K562 (cell line): ENCODE results near the gene RXRA. TPM values are rescaled to one million over a fixed set of nuclear protein-coding genes. Genes with fewer than 3 reads are reported as not detected.

Source experiments
- ATAC-seq: fragments of 200-7000 bp; cut with Tn5 transposase; 3 replicates; pipeline ENCODE4 v1.9.1; 2020; ENCODE audit warnings: moderate library complexity
- BruUV-seq: library from RNA; stranded (reverse); fragments of 400-500 nt; replicated peaks from 2 replicates; lab custom pipeline; 2021; lab: Mats Ljungman, UMichigan
- CTCF ChIA-PET: fragments of 300-600 bp; formaldehyde crosslinking; extraction: SDS; loops from one replicate; lab custom pipeline; 2021; ENCODE audit warnings: low intra/inter-chr PET ratio; lab: Yijun Ruan, JAX
- POLR2A ChIA-PET: fragments of 300-600, 350-650 bp; sonication (Branson Sonifier 250); formaldehyde crosslinking; extraction: SDS; loops from one replicate; lab custom pipeline; 2021; ENCODE audit warnings: antibody characterized with exemption, inconsistent platforms; lab: Yijun Ruan, JAX
- DNase-seq, 4 experiments: peaks; one replicate each; pipeline versions ENCODE4 v3.0.0 to v3.0.0-alpha.2; 2011 to 2018; ENCODE audit warnings: low spot score in 3 of 4, mixed read lengths in 3 of 4; ENCODE audit errors: extremely low read depth in 1 of 4
- FAIRE-seq: peaks from 2 replicates; lab custom pipeline; 2011; peaks lifted over from hg19 to GRCh38; lab: Jason Lieb, UNC
- H2AFZ ChIP-seq: 2 replicates; pipeline ENCODE4 v1.6.0; 2011; ENCODE audit warnings: low read depth, low read length, control low read depth, inconsistent platforms
- H3K27ac ChIP-seq: fragments of 200-600 bp; 3 replicates; pipeline ENCODE4 v1.8.0; 2011; ENCODE audit warnings: low read depth, mild to moderate bottlenecking, control low read depth, inconsistent platforms, low read length, moderate library complexity, mixed read lengths; ENCODE audit errors: extremely low read depth
- H3K27me3 ChIP-seq, 2 experiments: fragments of 300-600 bp in 1 of 2; 2 replicates in 1 of 2; 3 replicates in 1 of 2; pipeline versions ENCODE4 v1.6.0 to v1.8.0; 2011; ENCODE audit warnings: inconsistent platforms in 2 of 2, low read length in 2 of 2, mild to moderate bottlenecking in 1 of 2, mixed read lengths in 1 of 2, moderate library complexity in 1 of 2; ENCODE audit not compliant: control insufficient read depth in 2 of 2, insufficient read depth in 2 of 2
- H3K36me3 ChIP-seq: fragments of 300-600 bp; 3 replicates; pipeline ENCODE4 v1.8.0; 2011; ENCODE audit warnings: mild to moderate bottlenecking, low read length, inconsistent platforms; ENCODE audit not compliant: control insufficient read depth, insufficient read depth
- H3K4me1 ChIP-seq, 2 experiments: fragments of 200-600 bp in 1 of 2; replicated peaks in 1 of 2; 2 replicates in 1 of 2; 3 replicates in 1 of 2; pipeline versions ENCODE4 v1.5.1 to v1.8.0; 2011; ENCODE audit warnings: inconsistent platforms in 2 of 2, low read length in 2 of 2, mild to moderate bottlenecking in 1 of 2, mixed read lengths in 1 of 2, moderate library complexity in 1 of 2; ENCODE audit not compliant: control insufficient read depth in 2 of 2, insufficient read depth in 2 of 2
- H3K4me2 ChIP-seq: 2 replicates; pipeline ENCODE4 v1.6.1; 2011; ENCODE audit warnings: low read length, control low read depth, inconsistent platforms, mixed read lengths; ENCODE audit not compliant: insufficient read depth
- H3K4me3 ChIP-seq: fragments of 200-600 bp; sonication (generic), shearing (Covaris generic); 2 replicates; pipeline ENCODE4 v1.5.1; 2016; ENCODE audit warnings: control low read depth, inconsistent platforms
- H3K79me2 ChIP-seq: fragments of 200-600 bp; 3 replicates; pipeline ENCODE4 v1.8.0; 2011; ENCODE audit warnings: low read length, inconsistent platforms; ENCODE audit not compliant: control insufficient read depth, insufficient read depth
- H3K9ac ChIP-seq, 2 experiments: 2 replicates each; pipeline versions ENCODE4 v1.6.0 to v1.6.1; 2011; ENCODE audit warnings: low read depth in 2 of 2, low read length in 2 of 2, control low read depth in 1 of 2, inconsistent platforms in 1 of 2, mild to moderate bottlenecking in 1 of 2, mixed read lengths in 1 of 2; ENCODE audit not compliant: insufficient read depth in 1 of 2
- H3K9me1 ChIP-seq: one replicate; pipeline ENCODE4 v1.6.0; 2011; ENCODE audit warnings: inconsistent platforms, mild to moderate bottlenecking, low read length, moderate library complexity; ENCODE audit not compliant: control insufficient read depth, insufficient read depth
- H3K9me3 ChIP-seq: replicated peaks from 2 replicates; pipeline ENCODE4 v1.5.1; 2011; ENCODE audit warnings: low read depth, low read length, inconsistent platforms; ENCODE audit not compliant: control insufficient read depth, insufficient read depth
- H4K20me1 ChIP-seq: replicated peaks from 2 replicates; pipeline ENCODE4 v1.6.1; 2011; ENCODE audit warnings: low read length, inconsistent platforms, mixed read lengths; ENCODE audit not compliant: control insufficient read depth, insufficient read depth
- CEBPB ChIP-seq: fragments of 450-650 bp; IDR thresholded peaks from 2 replicates; pipeline ENCODE4 v1.6.1; 2016; ENCODE audit warnings: missing genetic modification characterization, missing compliant biosample characterization
- ESRRA ChIP-seq: fragments of 450-650 bp; IDR thresholded peaks from 2 replicates; pipeline ENCODE4 v1.6.1; 2014; ENCODE audit warnings: low read depth, mild to moderate bottlenecking, moderate library complexity, borderline replicate concordance
- ETV1 ChIP-seq: fragments of 450-650 bp; conservative IDR thresholded peaks from 2 replicates; pipeline ENCODE4 v1.6.1; 2016; ENCODE audit warnings: missing genetic modification characterization, control low read depth, low read depth, missing compliant biosample characterization
- GABPA ChIP-seq: fragments of 200-800 bp; sonication (Bioruptor generic); conservative IDR thresholded peaks from 2 replicates; pipeline ENCODE4 v1.6.1; 2016; ENCODE audit warnings: low read depth, missing genetic modification characterization, missing compliant biosample characterization
- KLF10 ChIP-seq: fragments of 250-450 bp; sonication (Bioruptor Pico); IDR thresholded peaks from 2 replicates; pipeline ENCODE4 v1.6.1; 2021; ENCODE audit warnings: matching md5 sums
- NFIC ChIP-seq: fragments of 450-650 bp; IDR thresholded peaks from 2 replicates; pipeline ENCODE4 v1.6.1; 2017; ENCODE audit warnings: mild to moderate bottlenecking, inconsistent platforms
- PHB2 ChIP-seq: fragments of 450-650 bp; IDR thresholded peaks from 2 replicates; pipeline ENCODE4 v1.6.1; 2017; ENCODE audit warnings: low read depth
- SAFB ChIP-seq: fragments of 200-400 bp; formaldehyde crosslinking; IDR thresholded peaks from 2 replicates; pipeline ENCODE4 v1.6.1; 2017; ENCODE audit warnings: low read depth, low read length, borderline replicate concordance
- ZNF146 ChIP-seq: IDR thresholded peaks from one replicate; pipeline ENCODE4 v1.6.1; 2018; ENCODE audit warnings: missing compliant biosample characterization; ENCODE audit not compliant: unreplicated experiment
- WGBS: fragments of 100-300 bp; shearing (Covaris generic); methylation state at CpG from one replicate; pipeline ENCODE4 v1.1.6; 2016; ENCODE audit warnings: low coverage, mixed read lengths; ENCODE audit not compliant: insufficient coverage; ENCODE audit errors: missing lambda C conversion rate; 5-methylcytosine and 5-hydroxymethylcytosine counted together
- in situ Hi-C: fragments of 300-500 bp; cut with MboI; formaldehyde crosslinking; loops from 4 replicates; pipeline ENCODE4 v1.15.0; 2018; ENCODE audit warnings: inconsistent platforms, mixed read lengths
- intact Hi-C: fragments of 100-400 bp; cut with micrococcal nuclease; formaldehyde crosslinking; loops from 2 replicates; pipeline ENCODE4 v1.14.2; 2022
- polyA plus RNA-seq, 8 experiments: library from polyadenylated mRNA; depleted of rRNA in 4 of 8; stranded (reverse) in 5 of 8; unstranded in 3 of 8; fragments of >200 nt; fragmentation: Nextera tagmentation in 2 of 8; fragmentation: Illumina TruSeq in 1 of 8; extraction: Ambion mirVana in 2 of 8; extraction: Trizol in 1 of 8; gene quantifications; 2 replicates each; pipeline versions ENCODE4 v1.2.1 to v1.2.3, GENCODE V29; 2011 to 2014; ENCODE audit warnings: inconsistent platforms in 1 of 8, missing spikeins in 1 of 8
- total RNA-seq, 7 experiments: library from RNA; depleted of rRNA in 6 of 7; stranded (reverse); fragments of >200 nt in 6 of 7; fragmentation: Illumina TruSeq in 2 of 7; extraction: Trizol in 2 of 7; gene quantifications; 2 replicates each; pipeline versions ENCODE4 v1.2.1 to v1.2.3, GENCODE V29; 2011 to 2021; ENCODE audit warnings: low replicate concordance in 1 of 7
- TF ChIP-seq, protein P1 (sequence below): fragments of 250-450 bp; sonication (Bioruptor Pico); IDR thresholded peaks from 2 replicates; pipeline ENCODE4 v1.9.0; 2021; ENCODE audit warnings: mild to moderate bottlenecking
- TF ChIP-seq, protein P2 (sequence below): fragments of 450-650 bp; formaldehyde crosslinking; IDR thresholded peaks from 2 replicates; pipeline ENCODE4 v1.4.0; 2020; ENCODE audit warnings: mild to moderate bottlenecking, moderate library complexity
- TF ChIP-seq, protein P3 (sequence below): fragments of 450-650 bp; conservative IDR thresholded peaks from 2 replicates; pipeline ENCODE4 v1.6.1; 2016; ENCODE audit warnings: missing genetic modification characterization, low read depth, mild to moderate bottlenecking, missing compliant biosample characterization, moderate library complexity

The RXRA gene
- total and polyA plus RNA-seq, 9 of the 15 experiments (the other 6 are each of a cell fraction or from before 2014, with no cell fraction given) = 0.35 to 23.6 (median 4.6) TPM

DNA sequence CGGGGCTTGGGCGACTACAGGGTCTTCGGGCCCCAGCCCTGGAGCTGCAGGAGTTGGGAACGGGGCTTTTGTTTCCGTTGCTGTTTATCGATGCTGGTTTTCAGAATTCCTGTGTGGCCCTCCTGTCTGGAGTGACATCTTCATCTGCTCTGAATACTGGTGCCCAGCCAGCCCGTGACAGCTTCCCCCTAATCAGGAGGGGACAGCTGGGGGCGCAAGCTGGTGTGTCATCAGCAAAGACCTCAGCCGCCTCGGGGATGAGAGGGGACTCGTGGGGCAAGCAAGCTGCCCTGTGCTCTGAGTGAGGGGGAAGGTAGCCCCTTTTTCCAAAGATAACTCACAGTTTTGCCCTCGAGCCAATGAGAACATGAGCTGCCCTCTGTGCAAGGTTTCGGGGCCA, 110.7 kb downstream of the RXRA start:
- intact Hi-C loops = no loop called here
- H3K9me3 ChIP-seq = no peaks in the 10 kb centered on the region
- H4K20me1 ChIP-seq = 0 out of 2 replicates have a peak, but pooled peaks cover 4% of the 10 kb centered on the region
- H3K4me1 ChIP-seq = peaks cover 0 to 31% of the 10 kb centered on the region in 2 experiments; a peak in 2 of 5 replicates
- POLR2A ChIA-PET = interaction anchor here (0.6 to 1.0 kb wide), 4 partner anchors 12 to 1905 kb away, joined by 3 to 6 read pairs (median 3); no protein-coding TSS in a partner anchor
- CTCF ChIA-PET = no interaction called here
- TF ChIP-seq ETV1 (no peak), GABPA (no peak), NFIC (no peak), ESRRA (no peak), SAFB (no peak), CEBPB (no peak), PHB2 (no peak), ZNF146 (CRISPR knock-in tag) (no peak), KLF10 (no peak)
- TF ChIP-seq, protein P1, sequence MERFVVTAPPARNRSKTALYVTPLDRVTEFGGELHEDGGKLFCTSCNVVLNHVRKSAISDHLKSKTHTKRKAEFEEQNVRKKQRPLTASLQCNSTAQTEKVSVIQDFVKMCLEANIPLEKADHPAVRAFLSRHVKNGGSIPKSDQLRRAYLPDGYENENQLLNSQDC (CRISPR knock-in tag) = no peak
- TF ChIP-seq, protein P2, sequence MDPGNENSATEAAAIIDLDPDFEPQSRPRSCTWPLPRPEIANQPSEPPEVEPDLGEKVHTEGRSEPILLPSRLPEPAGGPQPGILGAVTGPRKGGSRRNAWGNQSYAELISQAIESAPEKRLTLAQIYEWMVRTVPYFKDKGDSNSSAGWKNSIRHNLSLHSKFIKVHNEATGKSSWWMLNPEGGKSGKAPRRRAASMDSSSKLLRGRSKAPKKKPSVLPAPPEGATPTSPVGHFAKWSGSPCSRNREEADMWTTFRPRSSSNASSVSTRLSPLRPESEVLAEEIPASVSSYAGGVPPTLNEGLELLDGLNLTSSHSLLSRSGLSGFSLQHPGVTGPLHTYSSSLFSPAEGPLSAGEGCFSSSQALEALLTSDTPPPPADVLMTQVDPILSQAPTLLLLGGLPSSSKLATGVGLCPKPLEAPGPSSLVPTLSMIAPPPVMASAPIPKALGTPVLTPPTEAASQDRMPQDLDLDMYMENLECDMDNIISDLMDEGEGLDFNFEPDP (CRISPR knock-in tag) = no peak
- TF ChIP-seq, protein P3, sequence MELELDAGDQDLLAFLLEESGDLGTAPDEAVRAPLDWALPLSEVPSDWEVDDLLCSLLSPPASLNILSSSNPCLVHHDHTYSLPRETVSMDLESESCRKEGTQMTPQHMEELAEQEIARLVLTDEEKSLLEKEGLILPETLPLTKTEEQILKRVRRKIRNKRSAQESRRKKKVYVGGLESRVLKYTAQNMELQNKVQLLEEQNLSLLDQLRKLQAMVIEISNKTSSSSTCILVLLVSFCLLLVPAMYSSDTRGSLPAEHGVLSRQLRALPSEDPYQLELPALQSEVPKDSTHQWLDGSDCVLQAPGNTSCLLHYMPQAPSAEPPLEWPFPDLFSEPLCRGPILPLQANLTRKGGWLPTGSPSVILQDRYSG (tag) = no peak
- TF ChIP-seq, all 486 proteins: peak for 0
- no peaks in the 10 kb centered on the region for H3K27me3 ChIP-seq
- BruUV-seq = no TSS peak
- no peak overlapping the region for H2AFZ ChIP-seq
- in situ Hi-C loops = no loop called here
- peaks cover 8% of the 10 kb centered on the region; the same call in 1 of the 3 replicates for H3K36me3 ChIP-seq
- no peak for DNase-seq
- no peak for FAIRE-seq
- no peak overlapping the region for H3K4me2 ChIP-seq
- H3K79me2 ChIP-seq = no peaks in the 10 kb centered on the region
- no peak for ATAC-seq
- no peaks in the 10 kb centered on the region for H3K9me1 ChIP-seq
- no peak overlapping the region; a peak in 1 of 4 replicates for H3K9ac ChIP-seq
- H3K27ac ChIP-seq = no peak overlapping the region
- 75% methylated on average over 13 of the region's 13 CpGs for WGBS
- no peak overlapping the region for H3K4me3 ChIP-seq
